Thyroid gland (tissue), 4 donors: ENCODE measurements around the gene MUS81. TPM values are rescaled to one million over a fixed set of nuclear protein-coding genes. Genes with fewer than 3 reads are reported as not detected.

Experiments used
- DNase-seq, 2 donors: peaks; one replicate each; pipeline ENCODE4 v3.0.0-alpha.2; 2019
- H3K27ac ChIP-seq, 3 donors: fragments of 200-600 bp; sonication (generic); 1 replicate in 2 of 3; 2 replicates in 1 of 3; pipeline ENCODE4 v1.5.1; 2016 to 2019; ENCODE audit warnings: mild to moderate bottlenecking in 1 of 3, moderate library complexity in 1 of 3
- H3K27me3 ChIP-seq: fragments of 200-600 bp; sonication (generic); one replicate; pipeline ENCODE4 v1.5.1; 2019
- H3K36me3 ChIP-seq, 2 donors: fragments of 200-600 bp; sonication (generic); one replicate each; pipeline ENCODE4 v1.5.1; 2016 to 2019
- H3K4me1 ChIP-seq, 2 donors: fragments of 200-600 bp; sonication (generic); one replicate each; pipeline ENCODE4 v1.5.1; 2017 to 2019
- H3K4me3 ChIP-seq, 3 donors: fragments of 200-600 bp; sonication (generic); replicated peaks in 1 of 3; 1 replicate in 2 of 3; 2 replicates in 1 of 3; pipeline ENCODE4 v1.5.1; 2016; ENCODE audit warnings: mild to moderate bottlenecking in 1 of 3
- H3K9me3 ChIP-seq: fragments of 200-600 bp; sonication (generic); one replicate; pipeline ENCODE4 v1.5.1; 2017
- CTCF ChIP-seq, 6 experiments: fragments of 200-600 bp in 3 of 6; fragments of 450-650 bp in 3 of 6; sonication (generic) in 3 of 6; IDR thresholded peaks; one replicate each; pipeline ENCODE4 v1.5.1; 2016 to 2019; ENCODE audit warnings: antibody characterized with exemption in 6 of 6, mild to moderate bottlenecking in 2 of 6, inconsistent platforms in 1 of 6, moderate library complexity in 1 of 6
- POLR2A ChIP-seq, 2 donors: fragments of 450-650 bp; IDR thresholded peaks; one replicate each; pipeline ENCODE4 v1.6.1; 2017; ENCODE audit warnings: antibody characterized with exemption in 2 of 2, mild to moderate bottlenecking in 2 of 2, moderate library complexity in 1 of 2
- WGBS, 2 donors: methylation state at CpG; one replicate each; pipeline ENCODE4 v1.1.5; 2017; 5-methylcytosine and 5-hydroxymethylcytosine counted together
- intact Hi-C: fragments of 100-400 bp; cut with DNase I; formaldehyde crosslinking; loops from one replicate; pipeline ENCODE4 v1.15.1; 2023
- total RNA-seq, 4 donors: library from RNA; depleted of rRNA; stranded (reverse); fragments of >200 nt; gene quantifications; one replicate each; pipeline ENCODE4 v1.2.3, GENCODE V29; 2016

MUS81 gene
- total RNA-seq, 4 donors from 2014 or later = 31.8 to 61.9 (median 42.5) TPM

GRCh38 chr11:65885231-65885630 is 25.0 kb downstream of the MUS81 start:
- no peak for DNase-seq
- Histone ChIP-seq H3K4me3 (no peak overlapping the region), H3K27me3 (no peaks in the 10 kb centered on the region), H3K9me3 (no peaks in the 10 kb centered on the region), H3K27ac (no peak overlapping the region), H3K36me3 (peaks cover 12 to 16% of the 10 kb centered on the region in 2 donors), H3K4me1 (peaks cover 23 to 24% of the 10 kb centered on the region in 2 donors)
- WGBS, 2 donors = 95% methylated on average over 7 of the region's 7 CpGs
- intact Hi-C loops = no loop called here
- no peak for TF ChIP-seq CTCF (IDR thresholded peaks at IDR 0.05)
- TF ChIP-seq POLR2A (IDR thresholded peaks at IDR 0.05) = no peak

GRCh38 chr11:65885808-65886536 is 25.7 kb downstream of the MUS81 start:
- H3K27me3 ChIP-seq = no peaks in the 10 kb centered on the region
- H3K4me1 ChIP-seq = peaks cover 25% of the 10 kb centered on the region in 2 donors
- no peak for TF ChIP-seq CTCF (IDR thresholded peaks at IDR 0.05)
- no peak for TF ChIP-seq POLR2A (IDR thresholded peaks at IDR 0.05)
- H3K9me3 ChIP-seq = no peaks in the 10 kb centered on the region
- WGBS, 2 donors = 89 to 95% methylated on average over 9 to 12 of the region's 12 CpGs
- intact Hi-C loops = loop anchor here (2.0 kb wide), 1 partner anchor 103 kb away; no protein-coding TSS in a partner anchor
- H3K4me3 ChIP-seq = no peak overlapping the region
- no peak overlapping the region for H3K27ac ChIP-seq
- DNase-seq = no peak
- peaks cover 12 to 16% of the 10 kb centered on the region in 2 donors for H3K36me3 ChIP-seq

GRCh38 chr11:65886826-65887722 is 26.8 kb downstream of the MUS81 start:
- Histone ChIP-seq H3K4me1 (peaks cover 34 to 36% of the 10 kb centered on the region in 2 donors), H3K27me3 (no peaks in the 10 kb centered on the region), H3K4me3 (peak overlapping the region in 1 of 3 donors; percentile 55), H3K27ac (no peak overlapping the region), H3K9me3 (no peaks in the 10 kb centered on the region), H3K36me3 (peaks cover 12 to 16% of the 10 kb centered on the region in 2 donors)
- TF ChIP-seq POLR2A (IDR thresholded peaks at IDR 0.05) = no peak
- TF ChIP-seq CTCF (IDR thresholded peaks at IDR 0.05) = no peak
- WGBS, 2 donors = 86 to 87% methylated on average over 14 of the region's 14 CpGs
- DNase-seq = no peak
- intact Hi-C loops = loop anchor here (2.0 kb wide), 1 partner anchor 102 kb away; no protein-coding TSS in a partner anchor

GRCh38 chr11:65887723-65888162 is 27.5 kb downstream of the MUS81 start:
- Histone ChIP-seq H3K4me3 (peak overlapping the region; percentile 41 to 69 (median 55)), H3K36me3 (peaks cover 12 to 16% of the 10 kb centered on the region in 2 donors), H3K27me3 (no peaks in the 10 kb centered on the region), H3K9me3 (no peaks in the 10 kb centered on the region), H3K27ac (peak overlapping the region; percentile 62 to 97 (median 92)), H3K4me1 (peaks cover 34 to 43% of the 10 kb centered on the region in 2 donors)
- intact Hi-C loops = loop anchor here (2.0 kb wide), 1 partner anchor 101 kb away; no protein-coding TSS in a partner anchor
- no peak for DNase-seq
- WGBS, 2 donors = 5 to 100% methylated on average over 1 to 8 of the region's 23 CpGs
- TF ChIP-seq POLR2A (IDR thresholded peaks at IDR 0.05) = no peak
- no peak for TF ChIP-seq CTCF (IDR thresholded peaks at IDR 0.05)
